ENCODE data around the gene HELZ.

- TF ChIP-seq CTCF (IDR thresholded peaks at IDR 0.05) (no peak), POLR2A (IDR thresholded peaks at IDR 0.05) (no peak)
Observed at GRCh38 chr17:67276075-67276474, 31.1 kb upstream of the HELZ start.
